Mesenchymal stem cell (in vitro differentiated cells and primary cell): Measurements from ENCODE around the gene SLC12A1. TPM values are rescaled to one million over a fixed set of nuclear protein-coding genes. Genes with fewer than 3 reads are reported as not detected.

Experiments used
- DNase-seq: peaks from one replicate; pipeline ENCODE4 v3.0.0-alpha.2; 2013
- H2AFZ ChIP-seq: one replicate; pipeline ENCODE4 v1.6.1; 2013; ENCODE audit warnings: low read depth, mild to moderate bottlenecking, control low read depth, inconsistent platforms, low read length, moderate library complexity
- H2AK5ac ChIP-seq: 2 replicates; pipeline ENCODE4 v1.6.1; 2013; ENCODE audit warnings: low read length, moderate library complexity, mild to moderate bottlenecking, inconsistent platforms; ENCODE audit not compliant: severe bottlenecking
- H2BK120ac ChIP-seq: one replicate; pipeline ENCODE4 v1.6.1; 2013; ENCODE audit warnings: low read depth, mild to moderate bottlenecking, inconsistent platforms, low read length, moderate library complexity
- H2BK12ac ChIP-seq, 2 experiments: one replicate each; pipeline ENCODE4 v1.6.1; 2013; ENCODE audit warnings: inconsistent platforms in 2 of 2, low read length in 2 of 2, mild to moderate bottlenecking in 2 of 2, moderate library complexity in 2 of 2, control low read depth in 1 of 2
- H2BK15ac ChIP-seq: one replicate; pipeline ENCODE4 v1.6.1; 2013; ENCODE audit warnings: mild to moderate bottlenecking, low read depth, inconsistent platforms; ENCODE audit not compliant: poor library complexity, severe bottlenecking
- H2BK5ac ChIP-seq: 2 replicates; pipeline ENCODE4 v1.6.1; 2013; ENCODE audit warnings: low read depth, mild to moderate bottlenecking, low read length, control low read depth, inconsistent platforms; ENCODE audit not compliant: poor library complexity, severe bottlenecking
- H3K14ac ChIP-seq, 2 experiments: one replicate each; pipeline ENCODE4 v1.6.1; 2013; ENCODE audit warnings: inconsistent platforms in 2 of 2, low read length in 2 of 2, control low read depth in 1 of 2, mild to moderate bottlenecking in 1 of 2, moderate library complexity in 1 of 2
- H3K18ac ChIP-seq, 2 experiments: one replicate each; pipeline ENCODE4 v1.6.1; 2013; ENCODE audit warnings: inconsistent platforms in 2 of 2, low read length in 2 of 2, control low read depth in 1 of 2, low read depth in 1 of 2, mild to moderate bottlenecking in 1 of 2
- H3K23ac ChIP-seq, 2 experiments: one replicate each; pipeline ENCODE4 v1.6.1; 2013; ENCODE audit warnings: inconsistent platforms in 2 of 2, low read length in 2 of 2, mild to moderate bottlenecking in 2 of 2, moderate library complexity in 2 of 2, control low read depth in 1 of 2
- H3K27ac ChIP-seq: 2 replicates; pipeline ENCODE4 v1.5.1; 2013; ENCODE audit warnings: mild to moderate bottlenecking, moderate library complexity, low read length, control low read depth, inconsistent platforms; ENCODE audit not compliant: poor library complexity, severe bottlenecking
- H3K27me3 ChIP-seq, 2 experiments: 2 replicates each; pipeline versions ENCODE4 v1.6.1 to v1.7.0; 2013; ENCODE audit warnings: low read length in 2 of 2, mild to moderate bottlenecking in 2 of 2, moderate library complexity in 2 of 2, control low read depth in 1 of 2, inconsistent platforms in 1 of 2; ENCODE audit not compliant: control insufficient read depth in 1 of 2, insufficient read depth in 1 of 2
- H3K36me3 ChIP-seq, 2 experiments: 2 replicates each; pipeline versions ENCODE4 v1.6.1 to v1.7.0; 2013; ENCODE audit warnings: low read length in 2 of 2, control low read depth in 1 of 2, inconsistent platforms in 1 of 2, low read depth in 1 of 2, mild to moderate bottlenecking in 1 of 2; ENCODE audit not compliant: insufficient read depth in 2 of 2, control insufficient read depth in 1 of 2
- H3K4ac ChIP-seq, 2 experiments: one replicate each; pipeline ENCODE4 v1.6.1; 2013; ENCODE audit warnings: inconsistent platforms in 2 of 2, low read length in 2 of 2, mild to moderate bottlenecking in 2 of 2, moderate library complexity in 2 of 2, control low read depth in 1 of 2, low read depth in 1 of 2
- H3K4me1 ChIP-seq: 2 replicates; pipeline ENCODE4 v1.6.1; 2013; ENCODE audit warnings: low read depth, low read length, control low read depth; ENCODE audit not compliant: control insufficient read depth, insufficient read depth
- H3K4me2 ChIP-seq: 2 replicates; pipeline ENCODE4 v1.6.1; 2013; ENCODE audit warnings: low read length, mild to moderate bottlenecking, inconsistent platforms; ENCODE audit not compliant: poor library complexity, severe bottlenecking
- H3K4me3 ChIP-seq, 2 experiments: 2 replicates each; pipeline versions ENCODE4 v1.5.1 to v1.7.0; 2013; ENCODE audit warnings: low read length in 2 of 2, mild to moderate bottlenecking in 2 of 2, control low read depth in 1 of 2, low read depth in 1 of 2; ENCODE audit not compliant: insufficient read depth in 1 of 2
- H3K79me1 ChIP-seq: replicated peaks from 2 replicates; pipeline ENCODE4 v1.6.1; 2013; ENCODE audit warnings: mild to moderate bottlenecking, control low read depth, low read length, inconsistent platforms; ENCODE audit not compliant: poor library complexity, severe bottlenecking
- H3K9ac ChIP-seq: 2 replicates; pipeline ENCODE4 v1.7.0; 2013; ENCODE audit warnings: mild to moderate bottlenecking, low read length, moderate library complexity
- H3K9me3 ChIP-seq: 2 replicates; pipeline ENCODE4 v1.7.0; 2013; ENCODE audit warnings: mild to moderate bottlenecking, low read length; ENCODE audit not compliant: control insufficient read depth
- H4K8ac ChIP-seq: one replicate; pipeline ENCODE4 v1.6.1; 2013; ENCODE audit warnings: inconsistent platforms, mild to moderate bottlenecking, low read length, moderate library complexity
- H4K91ac ChIP-seq: one replicate; pipeline ENCODE4 v1.6.1; 2013; ENCODE audit warnings: mild to moderate bottlenecking, low read length, inconsistent platforms
- WGBS: methylation state at CpG from one replicate; pipeline ENCODE4 v1.1.7; 2013; ENCODE audit warnings: mixed read lengths; 5-methylcytosine and 5-hydroxymethylcytosine counted together
- polyA plus RNA-seq, 2 experiments: library from polyadenylated mRNA; stranded (reverse); fragments of 200-250 nt; gene quantifications; one replicate each; pipeline ENCODE4 v1.2.3, GENCODE V29; 2013

The SLC12A1 gene
- polyA plus RNA-seq (2013, experiment 1 of 2), result 0.01 TPM
- not detected for polyA plus RNA-seq (2013, experiment 2 of 2)

- Histone ChIP-seq H3K23ac (no peak within 1 kb of the TSS), H3K4me2 (no peak within 1 kb of the TSS), H3K9ac (no peak within 1 kb of the TSS), H2BK5ac (no peak within 1 kb of the TSS), H3K4ac (no peak within 1 kb of the TSS), H3K14ac (no peak within 1 kb of the TSS), H2BK120ac (no peak within 1 kb of the TSS), H2BK12ac (no peak within 1 kb of the TSS), H4K91ac (no peak within 1 kb of the TSS), H2BK15ac (no peak within 1 kb of the TSS), H3K27me3 (no peaks in the 10 kb centered on the region), H4K8ac (no peak within 1 kb of the TSS), H3K27ac (no peak within 1 kb of the TSS), H2AFZ (no peak within 1 kb of the TSS), H2AK5ac (no peak within 1 kb of the TSS), H3K79me1 (no peaks in the 10 kb centered on the region), H3K36me3 (no peaks in the 10 kb centered on the region), H3K9me3 (no peaks in the 10 kb centered on the region), H3K18ac (no peak within 1 kb of the TSS), H3K4me1 (no peaks in the 10 kb centered on the region), H3K4me3 (no peak within 1 kb of the TSS)
- 70% methylated on average over 1 of the region's 1 CpG for WGBS
- DNase-seq, result no peak
These were observed at the start of gene SLC12A1 for GRCh38 chr15:48205981-48206380. Gene SLC12A1, plus strand, starts transcription at chr15:48206302. Its CDS starts 1,418 bp downstream, at chr15:48207720.

- no peak overlapping the region for H3K27ac ChIP-seq
- H2BK5ac ChIP-seq, result no peak overlapping the region
- H2AFZ ChIP-seq, result no peak overlapping the region
- H3K4ac ChIP-seq, result no peak overlapping the region
- no peak overlapping the region for H3K4me2 ChIP-seq
- H3K9me3 ChIP-seq, result no peaks in the 10 kb centered on the region
- H3K18ac ChIP-seq, result no peak overlapping the region
- H3K14ac ChIP-seq, result no peak overlapping the region
- no peak overlapping the region for H2BK15ac ChIP-seq
- no peaks in the 10 kb centered on the region for H3K36me3 ChIP-seq
- no peak overlapping the region for H4K8ac ChIP-seq
- H3K27me3 ChIP-seq, result no peaks in the 10 kb centered on the region
- peaks cover 9% of the 10 kb centered on the region for H3K79me1 ChIP-seq
- H2AK5ac ChIP-seq, result no peak overlapping the region
- no peak overlapping the region for H3K9ac ChIP-seq
- DNase-seq, result no peak
- no peaks in the 10 kb centered on the region for H3K4me1 ChIP-seq
- no peak overlapping the region for H3K4me3 ChIP-seq
- no CpG with 5 or more reads among the region's 3 CpGs for WGBS
- no peak overlapping the region for H4K91ac ChIP-seq
- H3K23ac ChIP-seq, result no peak overlapping the region
- H2BK12ac ChIP-seq, result no peak overlapping the region
- no peak overlapping the region for H2BK120ac ChIP-seq
These were observed 37.5 kb upstream of the SLC12A1 start for GRCh38 chr15:48168616-48169015.

- no peak overlapping the region for H4K8ac ChIP-seq
- no peak for DNase-seq
- H3K18ac ChIP-seq, result no peak overlapping the region
- H2AK5ac ChIP-seq, result no peak overlapping the region
- H3K23ac ChIP-seq, result no peak overlapping the region
- no peak overlapping the region for H3K14ac ChIP-seq
- H2BK5ac ChIP-seq, result no peak overlapping the region
- H3K79me1 ChIP-seq, result peaks cover 8% of the 10 kb centered on the region
- no peak overlapping the region for H2BK15ac ChIP-seq
- no peak overlapping the region for H3K4ac ChIP-seq
- no peaks in the 10 kb centered on the region for H3K4me1 ChIP-seq
- no peak overlapping the region for H2BK12ac ChIP-seq
- WGBS, result no CpG with 5 or more reads among the region's 1 CpG
- H3K9ac ChIP-seq, result no peak overlapping the region
- no peak overlapping the region for H4K91ac ChIP-seq
- no peak overlapping the region for H2BK120ac ChIP-seq
- H2AFZ ChIP-seq, result no peak overlapping the region
- H3K4me2 ChIP-seq, result no peak overlapping the region
- H3K4me3 ChIP-seq, result no peak overlapping the region
- no peaks in the 10 kb centered on the region for H3K9me3 ChIP-seq
- H3K27ac ChIP-seq, result no peak overlapping the region
- no peaks in the 10 kb centered on the region for H3K36me3 ChIP-seq
- no peaks in the 10 kb centered on the region for H3K27me3 ChIP-seq
These were observed 35.1 kb upstream of the SLC12A1 start for GRCh38 chr15:48170981-48171380.

- Histone ChIP-seq H2AK5ac (no peak overlapping the region), H3K9me3 (no peaks in the 10 kb centered on the region), H4K91ac (no peak overlapping the region), H3K4me2 (no peak overlapping the region), H3K23ac (no peak overlapping the region), H4K8ac (no peak overlapping the region), H3K14ac (no peak overlapping the region), H3K27ac (no peak overlapping the region), H3K4me1 (peaks cover 2% of the 10 kb centered on the region), H2BK12ac (no peak overlapping the region), H2AFZ (no peak overlapping the region), H3K36me3 (no peaks in the 10 kb centered on the region), H3K18ac (no peak overlapping the region), H3K79me1 (peaks cover 6% of the 10 kb centered on the region), H2BK15ac (no peak overlapping the region), H2BK120ac (no peak overlapping the region), H3K27me3 (peaks cover 0 to 11% of the 10 kb centered on the region in 2 experiments), H3K4me3 (no peak overlapping the region), H3K9ac (no peak overlapping the region), H2BK5ac (no peak overlapping the region), H3K4ac (no peak overlapping the region)
- 98% methylated on average over 3 of the region's 3 CpGs for WGBS
- DNase-seq, result no peak
These were observed 31.0 kb upstream of the SLC12A1 start for GRCh38 chr15:48175126-48175525.
